ENCODE results near the gene ABCC1. TPM values are rescaled to one million over a fixed set of nuclear protein-coding genes. Genes with fewer than 3 reads are reported as not detected.

Gene ABCC1
- total RNA-seq, 1 experiment from 2014 or later: 56.4 TPM

- Histone ChIP-seq H3K4ac (ENCODE audit: low read depth, low read length) (no peak overlapping the region), H4K8ac (replicated peaks; ENCODE audit: insufficient read length, low read depth, low read length) (no peak overlapping the region), H3K18ac (ENCODE audit: insufficient read length, low read depth, low read length) (no peak overlapping the region), H2BK15ac (ENCODE audit: low read depth, low read length) (no peak overlapping the region), H3K4me1 (ENCODE audit: insufficient read depth, low read length) (no peaks in the 10 kb centered on the region), H2AK5ac (ENCODE audit: insufficient read length, low read length) (no peak overlapping the region), H3K23ac (ENCODE audit: insufficient read length, low read depth, low read length) (no peak overlapping the region), H3T11ph (ENCODE audit: low read length) (no peak overlapping the region), H3K9me3 (ENCODE audit: control insufficient read depth, low read depth, low read length) (no peaks in the 10 kb centered on the region), H3K4me2 (ENCODE audit: insufficient read depth, insufficient read length, low read length) (no peak overlapping the region), H4K5ac (ENCODE audit: insufficient read length, low read depth, low read length) (no peak overlapping the region), H3K79me1 (ENCODE audit: insufficient read depth, low read depth, low read length, poor library complexity, severe bottlenecking) (no peaks in the 10 kb centered on the region), H3K27me3 (ENCODE audit: insufficient read depth, low read length) (no peaks in the 10 kb centered on the region), H3K9ac (ENCODE audit: extremely low read depth, insufficient read length, low read length) (no peak overlapping the region), H4K20me1 (ENCODE audit: control insufficient read depth, insufficient read depth, insufficient read length) (no peaks in the 10 kb centered on the region), H4K91ac (ENCODE audit: insufficient read length, low read depth, low read length) (no peak overlapping the region), H2BK120ac (ENCODE audit: low read depth, low read length, poor library complexity, severe bottlenecking) (no peak overlapping the region), H3K56ac (ENCODE audit: insufficient read length, low read depth, low read length) (no peak overlapping the region), H2BK5ac (ENCODE audit: insufficient read length, low read length) (no peak overlapping the region), H2BK20ac (ENCODE audit: low read depth, low read length, poor library complexity, severe bottlenecking) (no peak overlapping the region), H3K79me2 (ENCODE audit: insufficient read depth, low read length) (no peaks in the 10 kb centered on the region), H2AFZ (ENCODE audit: low read length) (no peak overlapping the region), H3K27ac (ENCODE audit: insufficient read length, low read depth, low read length) (no peak overlapping the region), H3K14ac (ENCODE audit: insufficient read depth, low read length) (no peak overlapping the region), H2BK12ac (ENCODE audit: insufficient read length, low read depth, low read length) (no peak overlapping the region), H3K23me2 (ENCODE audit: insufficient read length, low read depth, low read length, poor library complexity, severe bottlenecking) (no peaks in the 10 kb centered on the region)
- Mint-ChIP-seq H3K36me3 (ENCODE audit: insufficient read depth in 1 of 3, low read depth in 3 of 3) (peaks cover 30 to 76% (median 70%) of the 10 kb centered on the region in 3 experiments; a peak in 6 of 7 replicates), H3K4me1 (peaks cover 10 to 14% of the 10 kb centered on the region in 2 experiments), H3K27ac (peak overlapping the region in 2 of 3 experiments; percentile 28 to 65; a peak in 2 of 7 replicates), H3K27me3 (ENCODE audit: low read depth) (peaks cover 1% of the 10 kb centered on the region; the same call in 1 of the 2 replicates), H3K9me3 (no peaks in the 10 kb centered on the region), H3K4me3 (no peak overlapping the region; a peak in 1 of 5 replicates)
- WGBS (ENCODE audit: extremely low coverage, insufficient read length, low lambda C conversion rate): no CpG with 5 or more reads among the region's 11 CpGs
- TF ChIP-seq, protein P1, sequence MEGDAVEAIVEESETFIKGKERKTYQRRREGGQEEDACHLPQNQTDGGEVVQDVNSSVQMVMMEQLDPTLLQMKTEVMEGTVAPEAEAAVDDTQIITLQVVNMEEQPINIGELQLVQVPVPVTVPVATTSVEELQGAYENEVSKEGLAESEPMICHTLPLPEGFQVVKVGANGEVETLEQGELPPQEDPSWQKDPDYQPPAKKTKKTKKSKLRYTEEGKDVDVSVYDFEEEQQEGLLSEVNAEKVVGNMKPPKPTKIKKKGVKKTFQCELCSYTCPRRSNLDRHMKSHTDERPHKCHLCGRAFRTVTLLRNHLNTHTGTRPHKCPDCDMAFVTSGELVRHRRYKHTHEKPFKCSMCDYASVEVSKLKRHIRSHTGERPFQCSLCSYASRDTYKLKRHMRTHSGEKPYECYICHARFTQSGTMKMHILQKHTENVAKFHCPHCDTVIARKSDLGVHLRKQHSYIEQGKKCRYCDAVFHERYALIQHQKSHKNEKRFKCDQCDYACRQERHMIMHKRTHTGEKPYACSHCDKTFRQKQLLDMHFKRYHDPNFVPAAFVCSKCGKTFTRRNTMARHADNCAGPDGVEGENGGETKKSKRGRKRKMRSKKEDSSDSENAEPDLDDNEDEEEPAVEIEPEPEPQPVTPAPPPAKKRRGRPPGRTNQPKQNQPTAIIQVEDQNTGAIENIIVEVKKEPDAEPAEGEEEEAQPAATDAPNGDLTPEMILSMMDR (conservative IDR thresholded peaks at IDR 0.05): no peak
- no peak for DNase-seq
These were observed 191.7 kb downstream of the ABCC1 start for GRCh38 chr16:16141141-16141540.
